Naive thymus-derived CD4-positive, alpha-beta T cell (primary cell): Measurements from ENCODE around the gene DBNL. TPM values are rescaled to one million over a fixed set of nuclear protein-coding genes. Genes with fewer than 3 reads are reported as not detected.
A peak's percentile ranks its signal among the peaks of the same experiment; 100 is the strongest.
"Not testable (repeated sequence)": the region's sequence is repeated elsewhere in the genome, so short reads cannot be mapped to it uniquely, and the experiment has no call there.

Experiments
- ATAC-seq: fragments of 150-1000 bp; cut with Tn5 transposase; 2 replicates; pipeline ENCODE4 v1.10.0; 2021; ENCODE audit warnings: mild to moderate bottlenecking, moderate library complexity
- CTCF ChIA-PET: fragments of 350-600 bp; sonication (Branson Sonifier 250); formaldehyde crosslinking; loops from one replicate; lab custom pipeline; 2021; ENCODE audit warnings: antibody characterized with exemption; lab: Charles Lee
- POLR2A ChIA-PET: fragments of 350-600 bp; sonication (Branson Sonifier 250); formaldehyde crosslinking; loops from one replicate; lab custom pipeline; 2021; ENCODE audit warnings: antibody characterized with exemption, inconsistent platforms; lab: Charles Lee
- DNase-seq, 9 donors: peaks; one replicate each; pipeline versions ENCODE4 v3.0.0 to v3.0.0-alpha.2; 2020 to 2022; ENCODE audit warnings: mixed read lengths in 1 of 9
- H3K27ac ChIP-seq: one replicate; pipeline ENCODE4 v1.7.0; 2013; ENCODE audit warnings: mild to moderate bottlenecking, low read depth, low read length, moderate library complexity
- H3K27me3 ChIP-seq, 2 donors: one replicate each; pipeline ENCODE4 v1.7.0; 2013; ENCODE audit warnings: low read length in 2 of 2, mild to moderate bottlenecking in 2 of 2, moderate library complexity in 2 of 2; ENCODE audit not compliant: control insufficient read depth in 2 of 2, insufficient read depth in 2 of 2
- H3K36me3 ChIP-seq, 3 experiments: 1 replicate in 2 of 3; 2 replicates in 1 of 3; pipeline ENCODE4 v1.7.0; 2013; ENCODE audit warnings: low read length in 3 of 3, mild to moderate bottlenecking in 3 of 3, moderate library complexity in 1 of 3; ENCODE audit not compliant: insufficient read depth in 3 of 3, control insufficient read depth in 2 of 3
- H3K4me1 ChIP-seq, 2 donors: one replicate each; pipeline ENCODE4 v1.7.0; 2013; ENCODE audit warnings: low read length in 2 of 2, mild to moderate bottlenecking in 2 of 2, moderate library complexity in 1 of 2; ENCODE audit not compliant: control insufficient read depth in 2 of 2, insufficient read depth in 2 of 2
- H3K4me3 ChIP-seq: 2 replicates; pipeline ENCODE4 v1.7.0; 2013; ENCODE audit warnings: mild to moderate bottlenecking, low read length
- H3K9me3 ChIP-seq, 3 experiments: 1 replicate in 2 of 3; 2 replicates in 1 of 3; pipeline ENCODE4 v1.7.0; 2013; ENCODE audit warnings: low read length in 3 of 3; ENCODE audit not compliant: control insufficient read depth in 2 of 3
- H3K27ac Mint-ChIP-seq, 9 donors: one replicate each; pipeline ENCODE4 v1.8.0; 2020 to 2022; ENCODE audit warnings: mixed read lengths in 9 of 9, mild to moderate bottlenecking in 8 of 9, moderate library complexity in 5 of 9, inconsistent platforms in 2 of 9
- H3K27me3 Mint-ChIP-seq, 5 donors: one replicate each; pipeline ENCODE4 v1.8.0; 2021 to 2022; ENCODE audit warnings: mixed read lengths in 5 of 5, mild to moderate bottlenecking in 1 of 5
- H3K36me3 Mint-ChIP-seq, 5 donors: one replicate each; pipeline ENCODE4 v1.8.0; 2020 to 2022; ENCODE audit warnings: mixed read lengths in 5 of 5, mild to moderate bottlenecking in 3 of 5, inconsistent platforms in 1 of 5
- H3K4me1 Mint-ChIP-seq, 7 donors: one replicate each; pipeline ENCODE4 v1.8.0; 2020 to 2022; ENCODE audit warnings: mixed read lengths in 7 of 7, mild to moderate bottlenecking in 3 of 7, inconsistent platforms in 1 of 7
- H3K4me3 Mint-ChIP-seq, 10 donors: one replicate each; pipeline ENCODE4 v1.8.0; 2020 to 2022; ENCODE audit warnings: mild to moderate bottlenecking in 10 of 10, mixed read lengths in 10 of 10, moderate library complexity in 6 of 10, inconsistent platforms in 2 of 10
- H3K9me3 Mint-ChIP-seq, 11 donors: one replicate each; pipeline ENCODE4 v1.8.0; 2020 to 2022; ENCODE audit warnings: mixed read lengths in 11 of 11, mild to moderate bottlenecking in 4 of 11, inconsistent platforms in 1 of 11, moderate library complexity in 1 of 11
- intact Hi-C, 2 donors: fragments of 100-400 bp; cut with micrococcal nuclease; formaldehyde crosslinking; loops; one replicate each; pipeline ENCODE4 v1.15.1; 2023
- polyA plus RNA-seq, 2 donors: library from polyadenylated mRNA; unstranded; fragments of 300-500 nt; fragmentation: Illumina TruSeq; gene quantifications; one replicate each; pipeline ENCODE4 v1.2.3, GENCODE V29; 2021
- total RNA-seq, 6 experiments: library from RNA in 5 of 6; stranded (reverse) in 5 of 6; gene quantifications; 1 replicate in 5 of 6; 2 replicates in 1 of 6; pipeline ENCODE4 v1.2.3 and lab custom pipeline; 2021 to 2026

Gene DBNL
- total and polyA plus RNA-seq, 7 experiments from 2014 or later = 112 to 217 (median 170) TPM

- H3K27ac Mint-ChIP-seq = peak overlapping the region; percentile 13 to 92 (median 86)
- H3K36me3 ChIP-seq, H3K27me3 Mint-ChIP-seq, H3K9me3 ChIP-seq, H3K9me3 Mint-ChIP-seq, CTCF ChIA-PET, POLR2A ChIA-PET, H3K36me3 Mint-ChIP-seq, H3K27me3 ChIP-seq: not testable (repeated sequence)
- Histone ChIP-seq H3K27ac (peak overlapping the region; percentile 70), H3K4me1 (peaks cover 4 to 12% of the 10 kb centered on the region in 2 donors), H3K4me3 (peak overlapping the region; percentile 39)
- H3K4me3 Mint-ChIP-seq = peak overlapping the region; percentile 73 to 85 (median 81)
- ATAC-seq (peak; percentile 73), DNase-seq (peak in 8 of 9 donors; percentile 57 to 81 (median 74))
- intact Hi-C loops = loop anchor here in 1 of 2 donors (5.0 kb wide), 1 partner anchor 807 kb away; the partner anchor contains the start of gene H2AZ2
- H3K4me1 Mint-ChIP-seq = peaks cover 8 to 25% (median 22%) of the 10 kb centered on the region in 7 donors
Measured at GRCh38 chr7:44040493-44040891, 4.0 kb upstream of the DBNL start.

GRCh38 chr7:44042221-44042620, 2.3 kb upstream of the DBNL start:
- Mint-ChIP-seq H3K27me3 (no peaks in the 10 kb centered on the region), H3K4me3 (peak overlapping the region; percentile 34 to 73 (median 54)), H3K27ac (peak overlapping the region in 7 of 9 donors; percentile 1 to 81 (median 65)), H3K9me3 (no peaks in the 10 kb centered on the region), H3K4me1 (peaks cover 26 to 42% (median 39%) of the 10 kb centered on the region in 7 donors), H3K36me3 (peaks cover 4 to 19% (median 9%) of the 10 kb centered on the region in 5 donors)
- Histone ChIP-seq H3K4me3 (no peak overlapping the region), H3K9me3 (no peaks in the 10 kb centered on the region), H3K27me3 (no peaks in the 10 kb centered on the region), H3K4me1 (peaks cover 22 to 29% of the 10 kb centered on the region in 2 donors), H3K27ac (no peak overlapping the region), H3K36me3 (peaks cover 0 to 10% (median 0%) of the 10 kb centered on the region in 3 experiments)
- ATAC-seq (no peak), DNase-seq (no peak)
- POLR2A ChIA-PET = interaction anchor here (0.6 to 6.5 kb wide), 3 partner anchors 13 to 1110 kb away, joined by 3 to 54 read pairs (median 5); partner anchors contain the start of genes MRPL32, POLD2 and PSMA2
- CTCF ChIA-PET = no interaction called here
- intact Hi-C loops = loop anchor here in 1 of 2 donors (5.0 kb wide), 1 partner anchor 805 kb away; the partner anchor contains the start of gene H2AZ2

- DNase-seq (no peak), ATAC-seq (no peak)
- peak overlapping the region; percentile 86 to 99 (median 95) for H3K27ac Mint-ChIP-seq
- peak overlapping the region; percentile 84 to 97 (median 92) for H3K4me3 Mint-ChIP-seq
- H3K27me3 Mint-ChIP-seq = no peaks in the 10 kb centered on the region
- no peaks in the 10 kb centered on the region for H3K9me3 ChIP-seq
- H3K4me3 ChIP-seq = peak overlapping the region; percentile 87
- H3K27me3 ChIP-seq = no peaks in the 10 kb centered on the region
- no peaks in the 10 kb centered on the region for H3K9me3 Mint-ChIP-seq
- ChIA-PET CTCF (interaction anchor here (0.6 to 1.1 kb wide), 3 partner anchors 25 to 72 kb away, joined by 3 read pairs; no protein-coding TSS in a partner anchor), POLR2A (interaction anchor here (0.9 to 6.5 kb wide), 10 partner anchors 12 to 840 kb away, joined by 3 to 66 read pairs (median 6); partner anchors contain the start of genes NUDCD3, PGAM2 and YKT6)
- peak overlapping the region; percentile 93 for H3K27ac ChIP-seq
- peaks cover 0 to 14% (median 0%) of the 10 kb centered on the region in 3 experiments for H3K36me3 ChIP-seq
- H3K4me1 ChIP-seq = peaks cover 23 to 39% of the 10 kb centered on the region in 2 donors
- peaks cover 38 to 58% (median 52%) of the 10 kb centered on the region in 7 donors for H3K4me1 Mint-ChIP-seq
- intact Hi-C loops = loop anchor here (1.0 to 5.0 kb wide), 6 partner anchors 25 to 935 kb away; partner anchors contain the start of genes POLD2 (in 2 of the 2), POLM (in 2 of the 2), H2AZ2 (in 1 of the 2) and MYO1G (in 1 of the 2)
- peaks cover 7 to 19% (median 17%) of the 10 kb centered on the region in 5 donors for H3K36me3 Mint-ChIP-seq
Measured at GRCh38 chr7:44043902-44044301, 600 bp upstream of the DBNL start.

DNA sequence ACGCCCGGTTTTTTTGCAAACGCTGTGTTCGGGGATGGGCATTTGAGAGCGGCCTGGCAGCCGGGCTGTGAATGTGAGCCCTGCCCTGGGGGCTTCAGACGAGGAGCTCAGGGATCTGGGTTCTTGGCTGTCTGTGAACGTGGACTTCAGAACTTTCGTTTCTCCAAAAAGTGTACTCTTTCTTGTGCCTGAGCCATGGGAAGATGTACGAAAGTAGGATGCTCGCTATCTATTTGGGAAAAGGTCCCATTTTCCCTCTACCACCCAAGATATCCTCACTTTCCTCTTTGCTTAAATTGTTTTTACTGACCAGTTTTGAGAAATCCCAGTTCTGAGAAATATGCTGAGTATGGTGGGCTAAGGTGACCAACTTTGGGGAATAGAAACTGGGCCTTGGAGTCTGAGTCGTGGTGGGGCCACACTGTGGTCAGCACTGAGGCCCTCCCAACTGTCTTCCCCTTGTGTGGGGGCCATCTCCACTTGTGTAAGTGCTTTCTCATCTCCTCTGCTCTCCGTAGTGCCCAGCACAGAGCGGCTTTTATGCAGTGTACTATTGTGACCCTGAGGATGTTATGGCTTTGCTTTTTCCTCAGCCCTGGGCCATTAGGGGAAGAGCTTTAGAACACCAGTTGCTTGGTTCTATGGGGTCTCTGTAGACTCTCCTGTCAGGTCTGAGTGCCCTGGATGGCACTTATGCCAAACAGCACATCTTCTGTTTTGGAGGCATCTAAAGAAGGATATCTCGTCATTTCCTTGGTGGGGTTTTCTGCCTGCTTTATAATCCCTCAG, 918 bp downstream of the DBNL start:
- intact Hi-C loops = loop anchor here in 1 of 2 donors (2.0 kb wide), 1 partner anchor 933 kb away; the partner anchor contains the start of gene MYO1G
- Mint-ChIP-seq H3K4me3 (peak overlapping the region; percentile 84 to 97 (median 92)), H3K4me1 (peaks cover 41 to 69% (median 64%) of the 10 kb centered on the region in 7 donors), H3K36me3 (peaks cover 7 to 29% (median 20%) of the 10 kb centered on the region in 5 donors), H3K27ac (peak overlapping the region; percentile 84 to 99 (median 94)), H3K9me3 (no peaks in the 10 kb centered on the region), H3K27me3 (no peaks in the 10 kb centered on the region)
- DNase-seq = peak in 1 of 9 donors; percentile 37
- H3K9me3 ChIP-seq = no peaks in the 10 kb centered on the region
- peaks cover 6 to 24% (median 9%) of the 10 kb centered on the region in 3 experiments for H3K36me3 ChIP-seq
- CTCF ChIA-PET = no interaction called here
- H3K4me3 ChIP-seq = peak overlapping the region; percentile 87
- no peak for ATAC-seq
- POLR2A ChIA-PET = interaction anchor here (0.8 to 6.5 kb wide), 6 partner anchors 10 to 839 kb away, joined by 3 to 66 read pairs (median 10); partner anchors contain the start of genes PGAM2 and POLD2
- peaks cover 23 to 49% of the 10 kb centered on the region in 2 donors for H3K4me1 ChIP-seq
- H3K27ac ChIP-seq = peak overlapping the region; percentile 93
- no peaks in the 10 kb centered on the region for H3K27me3 ChIP-seq

DNA sequence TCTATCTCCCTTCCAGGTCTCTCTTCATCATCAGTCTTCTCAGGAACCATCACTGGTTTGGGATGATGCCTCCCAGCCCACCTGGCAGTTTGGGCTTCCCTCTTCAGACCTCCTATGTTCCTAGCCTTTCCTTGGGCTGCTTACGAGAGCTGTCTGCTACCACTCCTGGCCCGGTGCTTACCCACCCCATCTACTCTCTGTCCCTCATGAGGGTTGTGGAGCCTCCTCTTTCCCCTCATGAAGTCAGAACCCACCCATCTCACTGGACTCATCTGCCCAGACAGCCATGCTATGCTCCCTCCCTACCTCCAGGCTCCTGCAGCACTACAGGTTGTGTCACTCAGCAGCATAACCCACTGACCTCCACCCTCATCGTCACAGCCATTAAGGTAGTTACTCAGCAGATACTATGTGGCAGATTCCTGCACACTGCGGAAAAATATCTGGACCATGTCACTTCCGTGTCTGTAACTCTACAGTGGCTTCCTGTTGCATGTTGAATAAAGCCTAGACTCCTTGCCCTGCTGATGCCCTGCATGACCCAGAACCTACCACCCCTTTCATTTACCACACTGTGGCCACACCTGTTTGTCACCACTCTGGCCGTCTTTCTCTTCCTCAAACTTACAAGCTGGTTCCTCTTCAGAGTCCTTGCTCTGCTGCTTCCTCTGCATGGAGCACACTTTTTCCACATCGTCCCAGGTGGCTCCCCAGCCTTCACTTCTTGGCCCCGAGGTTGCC, 2.0 kb downstream of the DBNL start:
- ChIA-PET POLR2A (interaction anchor here (1.8 to 6.5 kb wide), 3 partner anchors 9 to 77 kb away, joined by 5 to 66 read pairs (median 54); partner anchors contain the start of genes PGAM2 and POLD2), CTCF (interaction anchor here (1.2 kb wide), 1 partner anchor 11 kb away, joined by 4 read pairs; no protein-coding TSS in a partner anchor)
- peak overlapping the region; percentile 93 for H3K27ac ChIP-seq
- peaks cover 23 to 60% of the 10 kb centered on the region in 2 donors for H3K4me1 ChIP-seq
- no peaks in the 10 kb centered on the region for H3K27me3 ChIP-seq
- Mint-ChIP-seq H3K27me3 (no peaks in the 10 kb centered on the region), H3K4me3 (peak overlapping the region; percentile 84 to 97 (median 92)), H3K27ac (peak overlapping the region; percentile 84 to 99 (median 94)), H3K9me3 (no peaks in the 10 kb centered on the region), H3K4me1 (peaks cover 51 to 76% (median 70%) of the 10 kb centered on the region in 7 donors), H3K36me3 (peaks cover 7 to 38% (median 23%) of the 10 kb centered on the region in 5 donors)
- DNase-seq = no peak
- peaks cover 9 to 32% (median 14%) of the 10 kb centered on the region in 3 experiments for H3K36me3 ChIP-seq
- ATAC-seq = peak; percentile 77
- intact Hi-C loops = no loop called here
- H3K4me3 ChIP-seq = peak overlapping the region; percentile 23
- H3K9me3 ChIP-seq = no peaks in the 10 kb centered on the region
